Spleen (tissue), 11 donors: ENCODE data around the gene HBQ1. TPM values are rescaled to one million over a fixed set of nuclear protein-coding genes. Genes with fewer than 3 reads are reported as not detected.
"Not testable (repeated sequence)": the region's sequence is repeated elsewhere in the genome, so short reads cannot be mapped to it uniquely, and the experiment has no call there.

Source experiments
- DNase-seq: peaks from one replicate; pipeline ENCODE4 v3.0.0-alpha.2; 2020
- H3K27ac ChIP-seq, 8 donors: fragments of 200-600 bp; sonication (generic) in 7 of 8; 1 replicate in 4 of 8; 2 replicates in 4 of 8; pipeline versions ENCODE4 v1.5.0 to v1.8.0; 2016 to 2021; ENCODE audit warnings: inconsistent platforms in 4 of 8, mild to moderate bottlenecking in 4 of 8, moderate library complexity in 1 of 8
- H3K27me3 ChIP-seq, 7 donors: fragments of 200-600 bp; sonication (generic) in 6 of 7; replicated peaks in 1 of 7; 1 replicate in 4 of 7; 2 replicates in 3 of 7; pipeline versions ENCODE4 v1.5.0 to v1.8.0; 2016 to 2021; ENCODE audit warnings: inconsistent platforms in 3 of 7, mild to moderate bottlenecking in 1 of 7
- H3K36me3 ChIP-seq, 6 donors: fragments of 200-600 bp; sonication (generic) in 5 of 6; 1 replicate in 4 of 6; 2 replicates in 2 of 6; pipeline versions ENCODE4 v1.5.0 to v1.8.0; 2016 to 2021; ENCODE audit warnings: inconsistent platforms in 2 of 6
- H3K4me1 ChIP-seq, 6 donors: fragments of 200-600 bp; sonication (generic) in 5 of 6; 1 replicate in 3 of 6; 2 replicates in 3 of 6; pipeline versions ENCODE4 v1.5.0 to v1.8.0; 2016 to 2021; ENCODE audit warnings: inconsistent platforms in 3 of 6
- H3K4me3 ChIP-seq, 8 donors: fragments of 200-600 bp; sonication (generic) in 7 of 8; 1 replicate in 4 of 8; 2 replicates in 4 of 8; pipeline versions ENCODE4 v1.5.0 to v1.8.0; 2016 to 2021; ENCODE audit warnings: inconsistent platforms in 4 of 8, mild to moderate bottlenecking in 4 of 8, moderate library complexity in 2 of 8
- H3K9me3 ChIP-seq, 8 donors: fragments of 200-600 bp; sonication (generic) in 7 of 8; 1 replicate in 4 of 8; 2 replicates in 4 of 8; pipeline versions ENCODE4 v1.5.0 to v1.8.0; 2016 to 2021; ENCODE audit warnings: inconsistent platforms in 4 of 8
- CTCF ChIP-seq, 11 experiments: fragments of 200-600 bp in 7 of 11; fragments of 450-650 bp in 4 of 11; sonication (generic) in 4 of 11; IDR thresholded peaks in 8 of 11; conservative IDR thresholded peaks in 3 of 11; 1 replicate in 7 of 11; 2 replicates in 4 of 11; pipeline versions ENCODE4 v1.4.0 to v1.8.0; 2016 to 2021; ENCODE audit warnings: antibody characterized with exemption in 11 of 11, inconsistent platforms in 4 of 11, mild to moderate bottlenecking in 1 of 11
- POLR2A ChIP-seq, 3 donors: fragments of 450-650 bp; IDR thresholded peaks; one replicate each; pipeline ENCODE4 v1.5.1; 2017; ENCODE audit warnings: antibody characterized with exemption in 3 of 3, mild to moderate bottlenecking in 1 of 3
- POLR2AphosphoS5 ChIP-seq, 3 donors: sonication (generic); formaldehyde crosslinking; IDR thresholded peaks; one replicate each; pipeline ENCODE4 v1.5.1; 2017; ENCODE audit warnings: antibody characterized with exemption in 3 of 3
- WGBS, 5 donors: extraction: QIAGEN DNeasy Blood & Tissue Kit in 3 of 5; methylation state at CpG; one replicate each; pipeline versions ENCODE4 v1.1.5 to v1.1.7; 2013 to 2018; 5-methylcytosine and 5-hydroxymethylcytosine counted together
- intact Hi-C: fragments of 100-400 bp; cut with DNase I; formaldehyde crosslinking; loops from one replicate; pipeline ENCODE4 v1.15.0; 2023; ENCODE audit warnings: low total_unique reads
- polyA plus RNA-seq, 3 donors: library from polyadenylated mRNA; stranded (reverse); fragments of 200-250 nt; gene quantifications; one replicate each; pipeline ENCODE4 v1.2.1, GENCODE V29; 2013
- total RNA-seq, 7 donors: library from RNA; depleted of rRNA in 3 of 7; stranded (reverse); fragments of >200 nt in 3 of 7; fragmentation: NEBNext Ultra II Directional in 4 of 7; extraction: Animal tissue kit (Norgen Biotek cat#: 25700) in 4 of 7; gene quantifications; one replicate each; pipeline versions ENCODE4 v1.1.0 to v1.2.1, GENCODE V29; 2016 to 2021
- donor health status: healthy with polysubstance abuse.
- donor health status: DM: no; HTN: no; CAD: no; lungs with moderate emphysema.
- donor health status: DM: no; HTN: no; CAD: no.
- donor health status: Bipolar disorder and iron deficiency.
- donor health status: healthy.
- donor health status: DM: no; HTN: no; CAD: no.
- donor health status: DM: yes; HTN: yes; CAD: no.

HBQ1 gene
- total and polyA plus RNA-seq, 10 donors = 0.41 to 11.3 (median 6.6) TPM; not detected in 3

- Histone ChIP-seq H3K36me3 (peaks cover 7 to 45% (median 41%) of the 10 kb centered on the region in 6 donors), H3K27me3 (no peaks in the 10 kb centered on the region), H3K4me1 (peaks cover 10 to 37% (median 32%) of the 10 kb centered on the region in 6 donors), H3K9me3 (no peaks in the 10 kb centered on the region), H3K27ac (peak overlapping the region; percentile 92 to 99 (median 98)), H3K4me3 (peak overlapping the region; percentile 55 to 90 (median 81))
- TF ChIP-seq POLR2AphosphoS5 (IDR thresholded peaks at IDR 0.05) = no peak
- no peak for TF ChIP-seq CTCF (IDR thresholded peaks at IDR 0.05 in 8 of 11, conservative IDR thresholded peaks at IDR 0.05 in 3 of 11)
- WGBS, 5 donors = 21 to 29% (median 25%) methylated on average over 9 of the region's 9 CpGs
- intact Hi-C loops = no loop called here
- no peak for DNase-seq
These were observed 48.0 kb downstream of the HBQ1 start for GRCh38 chr16:228151-228851.

- TF ChIP-seq CTCF (IDR thresholded peaks at IDR 0.05 in 8 of 11, conservative IDR thresholded peaks at IDR 0.05 in 3 of 11) (peak in 1 of 11 experiments; percentile 20), POLR2AphosphoS5 (IDR thresholded peaks at IDR 0.05) (peak; percentile 99 to 100 (median 99)), POLR2A (IDR thresholded peaks at IDR 0.05) (peak; percentile 72 to 91 (median 85))
- Histone ChIP-seq H3K36me3 (peaks cover 7 to 37% (median 33%) of the 10 kb centered on the region in 6 donors), H3K4me1 (peaks cover 10 to 44% (median 34%) of the 10 kb centered on the region in 6 donors), H3K27ac (peak within 1 kb of the TSS; percentile 92 to 99 (median 98)), H3K27me3 (no peaks in the 10 kb centered on the region), H3K4me3 (peak within 1 kb of the TSS; percentile 55 to 90 (median 81)), H3K9me3 (no peaks in the 10 kb centered on the region)
- DNase-seq = peak; percentile 96
- intact Hi-C loops = no loop called here
- 1 to 4% (median 2%) methylated on average over 32 to 88 of the region's 88 CpGs for WGBS, 5 donors
These were observed 48.8 kb downstream of the HBQ1 start, which contains the start of gene LUC7L for GRCh38 chr16:228852-229730. LUC7L (minus strand) TSS chr16:229449; CDS start chr16:229339, 110 bp downstream.

GRCh38 chr16:229731-230281 is 49.5 kb downstream of the HBQ1 start:
- Histone ChIP-seq H3K27me3 (no peaks in the 10 kb centered on the region), H3K36me3 (peaks cover 4 to 30% (median 26%) of the 10 kb centered on the region in 6 donors), H3K4me1 (peaks cover 10 to 46% (median 35%) of the 10 kb centered on the region in 6 donors), H3K4me3 (peak overlapping the region in 6 of 8 donors; percentile 55 to 87 (median 78)), H3K9me3 (no peaks in the 10 kb centered on the region), H3K27ac (peak overlapping the region in 7 of 8 donors; percentile 92 to 99 (median 97))
- no peak for DNase-seq
- WGBS, 5 donors = 83 to 86% (median 83%) methylated on average over 22 of the region's 22 CpGs
- TF ChIP-seq CTCF (IDR thresholded peaks at IDR 0.05 in 8 of 11, conservative IDR thresholded peaks at IDR 0.05 in 3 of 11) (no peak), POLR2A (IDR thresholded peaks at IDR 0.05) (no peak), POLR2AphosphoS5 (IDR thresholded peaks at IDR 0.05) (no peak)
- intact Hi-C loops = loop anchor here (10.0 kb wide), 1 partner anchor 125 kb away; the partner anchor contains the start of gene AXIN1

GRCh38 chr16:230351-230750 is 50.1 kb downstream of the HBQ1 start:
- intact Hi-C loops = loop anchor here (10.0 kb wide), 1 partner anchor 124 kb away; the partner anchor contains the start of gene AXIN1
- not testable (repeated sequence) for DNase-seq, H3K27me3 ChIP-seq, H3K27ac ChIP-seq, H3K4me3 ChIP-seq, H3K9me3 ChIP-seq
- Histone ChIP-seq H3K4me1 (peaks cover 10 to 50% (median 39%) of the 10 kb centered on the region in 6 donors), H3K36me3 (peaks cover 4 to 25% (median 21%) of the 10 kb centered on the region in 6 donors)
- WGBS, 5 donors = 93 to 95% (median 94%) methylated on average over 18 of the region's 18 CpGs
